CD4-positive, alpha-beta T cell treated with Interleukin-1 beta for 1 hour (primary cell): ENCODE data around the gene RALGPS1.
"Not testable (repeated sequence)": the region's sequence is repeated elsewhere in the genome, so short reads cannot be mapped to it uniquely, and the experiment has no call there.

Source experiments
- DNase-seq, 2 donors: peaks; one replicate each; pipeline ENCODE4 v3.0.0-alpha.2; 2020 to 2022

The RALGPS1 gene

DNA sequence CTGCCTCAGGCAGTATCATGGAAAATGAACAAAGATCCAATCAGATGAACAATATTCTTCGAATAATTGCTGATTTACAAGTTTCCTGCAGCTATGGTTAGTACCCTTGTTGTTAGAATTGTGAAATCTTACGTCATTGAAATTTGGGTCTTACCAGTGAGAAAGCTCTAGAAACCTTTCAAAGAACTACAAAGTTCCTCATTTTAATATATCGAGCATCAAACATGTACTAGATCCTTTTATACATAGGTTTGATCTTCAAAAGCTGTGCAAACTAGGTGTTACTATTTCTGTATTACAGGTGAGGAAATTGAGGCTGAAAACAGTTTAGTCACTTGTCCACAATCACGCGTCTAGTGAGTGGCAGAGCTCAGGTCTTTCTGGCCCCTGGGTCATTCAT lies 251.5 kb downstream of the RALGPS1 start:
- no peak for DNase-seq

DNA sequence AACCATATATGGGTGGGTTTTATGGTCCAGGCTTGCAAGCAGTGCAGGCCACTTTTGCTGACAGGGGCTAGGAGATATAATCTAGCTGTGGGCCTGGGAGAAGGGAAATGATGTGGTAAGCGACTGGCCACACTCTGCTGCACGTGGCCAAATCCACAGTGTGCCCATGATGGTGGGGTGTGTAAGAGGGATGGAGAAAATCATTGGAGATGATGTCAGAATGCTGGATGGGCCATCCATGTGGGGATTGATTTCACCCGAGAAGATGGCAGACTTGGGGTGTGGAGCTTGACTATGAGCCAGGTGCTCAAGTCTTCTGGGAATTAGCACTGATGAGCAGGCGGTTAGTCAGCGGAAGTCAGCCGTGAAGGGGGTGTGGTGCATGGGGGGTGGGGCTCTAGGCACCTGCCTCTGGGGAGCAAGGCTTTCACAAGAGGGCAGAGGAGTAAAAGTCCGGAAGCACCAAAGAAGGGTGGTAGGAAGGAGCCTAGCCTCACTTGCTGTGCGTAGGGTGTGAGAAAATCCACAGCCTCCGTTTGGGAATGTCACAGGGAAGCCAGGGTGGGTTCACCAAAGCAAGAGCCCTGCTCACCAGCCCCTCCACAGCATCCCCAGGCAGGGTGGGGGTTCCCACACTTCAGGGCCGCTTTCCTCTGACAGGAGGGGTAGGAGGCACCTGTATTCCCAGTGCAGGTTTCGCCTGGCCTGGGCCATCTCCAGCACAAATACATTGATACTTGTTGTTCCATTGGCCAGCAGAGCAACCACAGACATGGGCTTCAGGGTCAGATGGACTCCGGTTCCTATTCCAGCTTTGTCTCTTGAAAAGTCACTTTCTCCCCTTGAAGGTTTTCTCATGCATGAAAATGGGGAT lies 252.3 kb downstream of the RALGPS1 start:
- DNase-seq: peak in 1 of 2 donors; percentile 69

DNA sequence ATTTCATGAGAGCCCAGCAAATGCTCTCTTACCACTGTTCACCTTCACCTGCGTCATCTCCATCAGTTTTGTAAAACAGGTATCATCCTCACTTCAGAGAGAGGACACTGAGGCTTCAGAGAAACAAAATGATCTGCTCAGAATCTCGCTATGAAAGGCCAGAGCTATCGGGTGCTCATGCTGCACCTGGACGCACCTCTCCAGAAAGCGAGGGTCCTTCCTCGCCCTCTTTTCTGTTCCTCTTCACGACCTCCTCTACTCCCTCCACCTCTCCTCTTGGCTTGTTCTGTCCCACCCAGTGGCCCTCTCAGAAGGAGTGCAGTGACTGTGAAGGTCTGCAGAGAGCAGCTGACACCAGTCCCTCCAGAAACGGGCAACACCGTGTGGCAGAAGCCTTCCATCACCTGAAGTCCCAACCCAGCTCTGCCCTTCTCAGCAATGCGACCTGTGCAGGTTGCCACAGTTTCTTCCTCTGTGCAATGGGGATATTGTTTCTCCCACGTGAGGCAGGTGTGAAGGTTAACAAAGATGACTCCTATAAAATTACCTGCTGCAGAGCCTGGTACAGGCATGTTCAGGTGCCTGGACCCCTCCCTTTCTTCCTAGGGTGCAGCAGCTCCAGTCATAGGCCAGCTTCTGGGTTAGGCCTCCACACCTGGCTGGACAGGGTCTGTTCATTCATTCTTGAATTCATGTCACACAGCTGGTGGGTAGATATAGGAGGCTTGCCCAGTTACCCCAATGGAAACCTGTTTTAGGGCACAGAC lies 253.2 kb downstream of the RALGPS1 start:
- DNase-seq: no peak

DNA sequence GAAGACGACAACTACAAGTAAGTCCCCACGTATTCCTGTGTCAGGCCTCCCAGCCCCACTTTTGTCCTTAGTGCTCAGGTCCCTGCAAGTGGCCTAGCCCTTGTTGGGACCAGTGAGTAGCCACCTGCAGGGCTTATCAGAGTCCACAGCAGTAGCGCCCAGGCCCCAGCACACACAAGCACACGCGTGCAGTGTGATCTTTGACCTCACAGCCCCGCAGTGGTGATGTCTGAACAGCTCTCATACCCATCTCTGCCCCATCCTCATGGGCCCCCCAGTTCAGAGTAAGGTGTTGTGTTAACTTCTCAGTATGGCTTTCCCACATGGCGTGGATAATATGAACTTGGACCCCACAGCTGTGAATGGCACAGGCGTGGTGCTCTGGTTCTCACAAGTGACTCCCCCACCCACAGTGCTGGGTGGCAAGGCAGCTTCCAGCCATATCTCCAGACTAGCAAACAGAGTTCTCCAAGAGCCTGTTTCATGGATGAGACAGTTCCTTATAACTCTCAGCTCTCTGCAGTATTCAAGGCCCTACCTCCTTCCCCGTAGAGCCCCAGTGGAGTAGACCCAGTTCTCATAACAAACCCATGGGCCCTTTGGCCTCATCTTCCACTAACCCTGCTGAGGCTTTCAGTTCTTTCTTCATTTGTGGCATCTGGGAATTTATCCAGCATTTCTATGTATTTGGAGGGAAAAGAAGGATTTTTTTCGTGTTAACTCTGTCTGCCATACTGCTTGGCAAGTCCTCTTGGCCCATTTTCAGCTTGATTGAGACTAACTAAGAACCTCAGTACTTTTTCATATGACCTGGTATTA lies 254.4 kb downstream of the RALGPS1 start:
- no peak for DNase-seq

DNA sequence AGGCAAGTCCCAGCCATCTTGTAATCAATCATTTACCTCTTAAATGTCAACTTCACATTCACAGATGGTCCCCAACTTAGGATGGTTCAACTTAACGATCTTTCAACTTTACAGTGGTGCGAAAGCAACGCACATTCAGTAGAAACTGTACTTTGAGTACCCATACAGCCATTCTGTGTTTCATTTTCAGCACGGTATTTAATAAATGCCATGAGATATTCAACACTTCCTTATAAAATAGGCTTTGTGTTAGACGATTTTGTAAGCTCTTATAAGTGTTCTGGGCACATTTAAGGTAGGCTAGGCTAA lies 254.9 kb downstream of the RALGPS1 start:
- no peak for DNase-seq

DNA sequence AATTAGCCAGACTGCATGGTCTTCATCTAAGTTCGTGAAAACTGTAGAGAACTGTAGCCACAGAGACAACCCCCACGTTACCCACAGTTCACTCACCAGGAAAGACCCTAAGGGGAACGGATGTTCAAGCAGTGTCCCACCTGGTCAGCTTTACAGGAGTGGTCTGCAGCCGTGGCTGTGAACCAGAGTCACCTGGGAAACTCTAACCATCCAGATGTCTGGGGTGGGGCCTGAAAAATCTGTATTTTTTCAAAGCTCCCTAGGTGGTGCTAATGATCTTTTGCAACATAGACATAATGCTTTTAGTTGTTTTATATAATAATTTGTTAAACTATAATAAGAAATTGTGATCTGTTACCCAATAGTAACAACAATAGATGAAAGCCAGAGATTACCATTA lies 255.5 kb downstream of the RALGPS1 start:
- no peak for DNase-seq

DNA sequence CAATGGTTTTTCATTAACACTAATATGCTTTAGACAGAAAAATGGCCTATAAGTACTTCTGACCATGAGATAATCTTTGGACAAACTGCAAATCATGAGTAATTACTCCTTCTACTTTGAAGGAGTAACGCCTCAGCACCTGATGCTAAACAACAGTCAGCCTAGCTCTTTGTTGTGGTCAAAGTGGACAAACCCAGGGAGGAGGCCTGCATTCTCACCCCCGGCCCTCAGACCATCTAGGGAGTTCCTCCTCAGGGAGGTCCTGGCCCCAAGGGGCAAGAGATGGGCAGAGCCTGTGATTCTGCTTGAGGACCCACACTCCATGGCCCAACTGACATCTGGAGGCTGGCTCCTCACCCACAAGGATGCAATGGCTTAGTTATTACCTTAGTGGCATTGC lies 256.1 kb downstream of the RALGPS1 start:
- no peak for DNase-seq

DNA sequence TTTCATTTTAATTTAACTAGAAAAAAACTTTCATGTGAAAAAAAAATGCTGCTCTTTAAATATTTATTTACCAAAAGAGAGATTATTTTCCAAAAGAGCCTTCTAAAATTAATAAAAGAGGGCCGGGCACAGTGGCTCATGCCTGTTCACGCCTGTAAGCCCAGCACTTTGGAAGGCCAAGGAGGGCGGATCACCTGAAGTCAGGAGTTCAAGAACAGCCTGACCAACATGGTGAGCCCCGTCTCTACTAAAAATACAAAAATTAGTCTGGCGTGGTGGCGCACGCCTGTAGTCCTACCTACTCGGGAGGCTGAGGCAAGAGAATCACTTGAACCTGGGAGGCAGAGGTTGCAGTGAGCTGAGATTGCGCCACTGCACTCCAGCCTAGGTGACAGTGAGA lies 256.8 kb downstream of the RALGPS1 start:
- not testable (repeated sequence) for DNase-seq

DNA sequence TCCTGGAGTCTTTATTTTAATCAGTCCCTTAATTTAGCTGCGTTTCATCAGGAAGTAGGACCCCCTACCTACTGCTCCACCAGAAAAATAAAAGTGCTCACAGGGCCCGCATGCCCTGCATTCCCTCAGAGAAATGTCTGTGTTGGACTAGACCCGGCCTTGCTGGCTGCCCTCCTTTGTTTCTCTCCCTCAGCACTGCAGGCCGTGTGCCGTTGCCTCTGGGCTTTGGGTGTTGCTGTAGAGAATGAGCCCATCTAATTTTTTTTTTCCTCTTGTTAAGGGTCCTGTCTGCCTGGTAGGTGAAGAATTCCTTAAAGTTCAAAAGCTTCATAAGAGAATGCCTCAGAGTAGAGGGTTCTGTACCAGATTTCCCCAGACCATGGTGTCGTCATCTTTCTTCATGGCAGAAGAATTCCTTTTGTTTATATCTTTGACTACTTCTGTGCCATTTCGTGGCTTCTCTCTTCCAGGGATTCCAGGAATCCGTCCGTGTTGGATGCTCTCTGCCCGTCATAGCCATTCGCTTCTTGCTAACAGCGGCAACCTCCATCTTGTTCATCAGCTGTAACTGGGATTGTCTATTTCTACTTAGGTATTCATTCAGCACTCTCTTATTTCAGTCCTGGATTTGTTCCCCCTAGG lies 257.6 kb downstream of the RALGPS1 start:
- no peak for DNase-seq

DNA sequence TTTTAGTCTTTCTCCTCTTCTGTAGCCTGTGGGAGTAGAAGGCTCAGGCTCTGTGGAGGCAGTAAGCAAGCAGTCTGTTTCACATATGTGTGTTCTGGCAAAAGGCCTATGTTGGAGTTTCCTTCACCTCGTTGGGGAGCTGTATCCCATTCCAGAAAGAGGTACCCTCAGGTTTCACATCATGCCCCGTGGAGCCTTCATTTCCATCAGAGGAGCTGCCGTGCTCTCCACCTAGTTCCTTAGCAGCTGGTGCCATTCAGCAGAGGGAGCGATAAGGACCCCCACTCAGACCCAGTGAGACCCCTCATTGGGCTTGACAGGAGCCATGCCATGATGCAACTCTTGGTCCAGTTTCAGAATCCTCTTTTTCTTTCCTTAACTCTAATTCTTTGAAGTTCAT lies 258.5 kb downstream of the RALGPS1 start:
- DNase-seq: no peak

DNA sequence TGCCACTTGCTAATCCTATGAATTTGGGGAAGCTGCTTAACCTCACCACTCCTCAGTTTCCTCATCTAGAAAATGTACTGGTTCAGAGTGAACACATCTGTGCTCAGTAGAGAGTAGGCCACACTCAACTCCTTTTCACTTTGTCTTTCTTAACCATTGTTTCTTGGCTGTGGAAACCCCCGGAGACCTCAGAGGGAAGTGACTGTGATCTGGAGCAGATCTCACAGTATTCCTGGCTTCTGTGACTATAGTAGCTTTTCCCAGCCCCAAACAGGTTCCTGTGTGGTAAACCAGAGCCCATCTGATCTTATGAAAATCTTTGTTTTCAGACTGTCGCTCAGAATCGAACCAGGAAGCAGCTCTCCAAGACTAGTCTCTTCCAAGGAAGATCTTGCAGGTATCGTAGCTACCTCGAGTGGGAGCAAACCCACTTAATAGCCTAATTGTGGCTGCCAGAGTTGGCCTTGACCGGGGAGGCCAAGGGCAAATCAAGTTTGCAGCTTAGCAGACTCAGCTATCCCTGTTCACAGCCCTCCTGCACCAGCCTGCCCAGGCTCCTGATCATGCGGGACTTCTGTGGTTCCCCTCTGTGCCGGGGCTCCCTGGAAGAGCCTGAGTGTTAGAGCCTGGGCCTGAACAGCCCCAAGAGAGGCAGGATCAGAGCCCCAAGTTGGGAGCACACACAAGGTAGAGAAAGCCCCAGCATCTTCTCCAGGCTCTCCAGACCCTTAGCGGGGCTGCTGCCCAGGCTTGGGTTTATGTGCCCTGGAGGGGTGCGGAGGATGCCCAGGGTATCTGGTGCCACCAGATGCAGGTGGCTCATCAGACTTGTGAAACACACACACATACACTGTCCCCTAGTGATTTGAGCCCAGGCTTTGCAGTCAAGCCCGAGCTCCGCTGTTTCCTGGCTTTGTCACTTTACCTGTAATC lies 260.1 kb downstream of the RALGPS1 start:
- DNase-seq: no peak

DNA sequence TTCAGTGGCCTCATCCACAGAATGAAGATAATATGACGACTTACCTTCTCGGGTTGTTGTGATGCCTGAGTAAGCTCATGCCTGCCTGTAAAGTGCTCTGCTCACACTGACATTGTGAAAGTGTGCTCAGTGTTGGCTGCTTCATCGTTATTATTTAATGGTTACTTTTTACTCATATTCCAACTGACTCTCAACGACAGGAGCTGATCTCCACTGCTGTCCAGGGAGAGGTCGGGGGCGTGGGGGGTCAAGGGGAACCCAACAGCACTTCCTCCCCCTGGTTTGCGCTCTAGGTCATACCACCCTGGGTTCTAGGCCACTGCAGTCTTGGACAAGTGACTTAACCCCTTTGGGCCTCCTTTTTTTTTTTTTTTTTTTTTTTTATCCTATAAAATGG lies 260.7 kb downstream of the RALGPS1 start:
- DNase-seq: no peak

DNA sequence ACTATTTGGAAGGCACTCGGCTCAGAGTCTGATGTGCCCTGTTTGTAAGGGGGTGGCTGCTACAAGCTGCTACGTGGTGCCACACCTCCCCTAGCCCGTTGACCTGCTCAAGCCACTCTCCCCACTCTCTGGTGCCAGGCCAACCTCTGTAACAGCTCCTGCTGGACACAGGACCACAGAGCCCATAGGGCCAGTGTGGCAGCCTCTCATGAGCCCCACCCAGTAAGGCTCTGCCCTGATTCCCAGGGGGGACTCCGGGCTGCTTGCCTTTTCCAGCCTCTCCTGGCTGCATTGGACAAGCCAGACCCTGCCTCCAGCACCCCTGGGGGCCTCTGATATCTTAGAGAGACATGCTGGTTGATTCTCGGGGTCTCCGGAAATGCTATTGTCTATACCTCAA lies 261.2 kb downstream of the RALGPS1 start:
- DNase-seq: no peak

DNA sequence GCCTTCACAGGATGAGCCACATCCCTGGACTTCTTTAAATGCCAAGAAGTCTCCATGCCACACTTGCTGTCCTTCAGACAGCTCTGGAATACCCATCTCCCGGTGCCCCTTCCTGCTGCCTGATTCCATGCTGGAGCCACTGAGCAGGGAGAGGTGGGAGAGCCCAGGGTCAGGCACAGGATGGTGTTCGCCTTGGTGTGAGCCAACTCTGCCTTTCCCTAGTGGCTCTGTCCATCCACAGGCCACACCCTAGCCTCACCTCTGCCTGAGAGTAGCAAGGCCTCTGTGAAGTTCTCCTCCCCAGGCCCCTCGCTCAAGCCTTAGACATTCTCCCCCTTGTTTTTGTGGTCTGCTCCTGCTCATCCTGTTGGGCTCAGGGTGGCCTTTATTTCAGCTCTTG lies 262.0 kb downstream of the RALGPS1 start:
- DNase-seq: no peak

DNA sequence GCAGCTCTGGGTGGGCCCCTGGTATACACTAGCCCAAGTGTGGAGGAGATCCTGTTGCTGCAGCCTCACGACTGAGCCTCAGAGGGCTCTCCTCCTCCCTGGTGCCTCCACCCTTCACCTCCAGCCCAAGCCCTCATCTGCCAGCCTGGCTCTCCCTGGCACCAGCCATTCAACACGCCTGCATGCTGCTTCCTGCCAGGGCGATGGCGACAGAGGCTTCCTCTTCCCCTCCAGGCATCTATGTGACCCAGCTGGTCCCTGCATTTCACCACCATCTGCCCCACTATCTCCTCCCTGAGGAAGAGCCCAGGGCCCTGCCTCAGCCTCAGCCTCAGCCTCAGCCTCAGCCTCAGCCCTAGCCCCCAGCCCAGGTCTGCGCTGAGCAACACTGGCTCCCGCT lies 262.6 kb downstream of the RALGPS1 start:
- no peak for DNase-seq

DNA sequence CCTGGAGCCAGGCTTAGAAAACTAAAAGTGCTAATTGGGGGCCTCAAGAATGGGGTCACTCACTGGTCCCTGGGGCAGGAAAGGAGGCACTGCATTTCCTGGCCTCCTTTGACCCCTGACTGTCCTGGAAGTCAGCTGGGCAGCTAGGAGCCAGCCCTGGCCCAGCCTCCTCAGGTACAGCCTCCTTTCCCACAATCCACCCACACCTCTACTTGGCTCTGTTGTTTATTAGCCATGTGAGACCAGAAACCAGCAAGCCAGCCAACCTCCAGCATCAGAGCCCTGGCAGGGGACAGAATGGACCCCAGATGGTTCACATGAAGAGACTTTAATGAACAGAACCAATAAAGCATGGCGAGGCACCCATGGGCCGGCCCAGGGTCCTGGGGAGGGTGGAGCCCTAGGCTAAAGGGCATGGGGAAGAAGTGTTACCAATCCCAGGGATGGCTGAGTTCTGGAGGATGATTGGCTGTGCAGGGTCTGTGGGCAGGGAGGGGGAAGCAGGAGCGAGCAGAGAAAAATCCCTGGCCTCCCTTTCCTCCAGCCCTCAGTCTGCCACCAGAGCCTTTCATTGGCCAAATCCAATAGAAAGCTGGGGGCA lies 263.2 kb downstream of the RALGPS1 start:
- no peak for DNase-seq

DNA sequence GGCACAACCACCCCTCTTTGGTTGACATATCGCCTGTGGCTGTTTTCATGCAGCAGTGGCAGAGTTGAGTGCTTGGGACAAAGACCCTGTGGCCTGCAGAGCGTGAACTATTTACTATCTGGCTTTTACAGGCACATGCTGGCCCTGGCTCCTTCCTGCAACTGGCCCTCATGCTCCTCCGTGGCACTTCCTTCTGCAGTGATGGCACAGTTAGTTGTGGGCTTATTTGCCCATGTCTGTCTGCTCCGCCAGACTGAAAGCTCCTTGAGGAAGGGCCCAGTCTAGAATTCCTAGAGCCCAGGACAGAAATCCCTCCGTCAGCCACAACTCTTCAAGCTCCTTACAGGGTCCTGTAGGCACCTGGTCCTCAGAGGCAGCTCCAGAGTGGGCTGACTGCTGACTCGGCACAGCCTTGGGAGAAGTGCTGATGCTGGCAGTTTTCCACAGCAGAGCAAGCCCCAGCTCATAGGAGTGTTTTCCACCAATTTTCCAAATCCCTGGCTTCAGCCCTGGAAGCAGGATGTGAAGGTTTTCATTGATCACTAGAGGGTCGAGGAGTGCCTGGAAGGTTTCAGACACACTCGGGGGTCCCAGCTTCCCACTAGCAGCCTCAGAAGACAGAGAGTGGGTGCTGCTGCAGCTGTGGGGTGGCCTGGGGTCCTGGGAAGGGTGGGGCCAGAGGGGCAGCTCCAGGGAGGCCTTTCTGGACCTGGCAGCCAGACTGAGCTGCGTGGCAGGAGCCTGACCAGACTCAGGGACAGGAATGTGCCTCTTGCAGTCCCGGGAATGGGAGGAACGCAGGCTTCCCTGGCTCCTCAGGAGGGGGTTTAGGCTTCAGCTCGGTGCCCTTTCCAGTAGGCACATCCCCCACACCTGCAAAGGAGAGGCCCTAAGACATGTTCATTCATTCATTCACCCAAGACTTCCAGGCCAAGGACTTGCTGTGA lies 264.4 kb downstream of the RALGPS1 start:
- DNase-seq: no peak

DNA sequence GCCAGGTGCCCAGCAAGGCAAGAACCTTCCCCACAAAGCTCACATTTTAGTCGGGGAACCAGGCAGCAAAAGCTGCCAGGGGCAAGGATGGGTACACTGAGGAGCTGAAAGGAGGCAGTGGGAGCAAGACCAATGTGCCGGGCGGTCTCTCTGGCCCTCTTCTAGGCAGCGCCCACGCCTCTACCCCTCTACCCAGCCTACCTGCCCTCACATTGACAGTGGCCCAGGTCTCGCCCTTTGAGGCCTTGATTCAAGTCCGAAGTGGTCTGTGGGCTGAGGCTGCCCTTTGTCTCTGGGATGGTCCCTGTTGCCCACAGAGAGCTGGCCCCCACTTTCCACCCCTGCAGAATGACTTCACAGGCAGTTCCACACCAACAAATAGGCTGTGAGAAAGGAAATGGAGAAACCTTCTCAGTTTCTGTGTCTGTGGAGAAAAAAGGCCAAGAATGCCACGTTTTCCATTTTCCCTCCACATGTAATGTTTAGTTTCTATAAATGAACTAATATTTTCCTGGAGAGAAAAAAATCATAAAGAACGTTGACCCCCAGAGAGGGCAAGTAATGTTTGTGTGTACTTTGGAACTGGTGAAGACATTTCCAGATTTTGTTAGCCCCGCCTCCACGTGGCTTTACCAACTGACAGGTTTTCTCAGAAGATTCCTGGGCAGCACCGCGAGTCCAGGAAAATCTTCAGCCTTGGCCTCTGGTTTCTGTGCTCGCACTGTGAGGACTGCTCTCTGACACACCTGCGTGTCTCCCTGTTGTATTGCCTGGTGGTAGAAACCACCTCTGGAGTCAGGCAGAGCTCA lies 265.3 kb downstream of the RALGPS1 start:
- DNase-seq: no peak
